Smooth muscle cell (in vitro differentiated cells): ENCODE data around the gene MAFB. TPM values are rescaled to one million over a fixed set of nuclear protein-coding genes. Genes with fewer than 3 reads are reported as not detected.

ENCODE experiments used
- DNase-seq: peaks from one replicate; lab custom pipeline; 2025; ENCODE audit not compliant: unreplicated experiment; lab: John Stamatoyannopoulos, UW
- H2AFZ ChIP-seq: fragments of 200-600 bp; sonication (generic); 2 replicates; pipeline ENCODE4 v1.6.0; 2016; ENCODE audit warnings: antibody characterized with exemption, low read depth, mild to moderate bottlenecking
- H3F3A ChIP-seq: fragments of 200-600 bp; sonication (generic); 2 replicates; pipeline ENCODE4 v1.6.0; 2017; ENCODE audit warnings: antibody characterized with exemption, low read depth
- H3K27ac ChIP-seq: fragments of 200-600 bp; sonication (generic); 2 replicates; pipeline ENCODE4 v1.5.1; 2016; ENCODE audit warnings: low read depth, mild to moderate bottlenecking
- H3K27me3 ChIP-seq: fragments of 200-600 bp; sonication (generic); 2 replicates; pipeline ENCODE4 v1.6.1; 2016; ENCODE audit warnings: low read depth, mild to moderate bottlenecking
- H3K36me3 ChIP-seq: fragments of 200-600 bp; sonication (generic); 2 replicates; pipeline ENCODE4 v1.5.1; 2016; ENCODE audit warnings: low read depth
- H3K4me1 ChIP-seq: fragments of 200-600 bp; sonication (generic); 2 replicates; pipeline ENCODE4 v1.5.1; 2016; ENCODE audit warnings: low read depth
- H3K4me2 ChIP-seq: fragments of 200-600 bp; sonication (generic); 2 replicates; pipeline ENCODE4 v1.6.0; 2016; ENCODE audit warnings: mild to moderate bottlenecking
- H3K4me3 ChIP-seq: fragments of 200-600 bp; sonication (generic); 2 replicates; pipeline ENCODE4 v1.5.1; 2016; ENCODE audit warnings: mild to moderate bottlenecking
- H3K79me2 ChIP-seq: fragments of 200-600 bp; sonication (generic); 2 replicates; pipeline ENCODE4 v1.6.0; 2016; ENCODE audit warnings: low read depth, mild to moderate bottlenecking
- H3K9ac ChIP-seq: fragments of 200-600 bp; sonication (generic); 2 replicates; pipeline ENCODE4 v1.6.0; 2016; ENCODE audit warnings: low read depth
- H3K9me3 ChIP-seq: fragments of 200-600 bp; sonication (generic); replicated peaks from 2 replicates; pipeline ENCODE4 v1.5.1; 2016; ENCODE audit warnings: low read depth
- H4K20me1 ChIP-seq: fragments of 200-600 bp; sonication (generic); 2 replicates; pipeline ENCODE4 v1.6.0; 2016; ENCODE audit warnings: low read depth
- CTCF ChIP-seq: fragments of 200-600 bp; sonication (generic); IDR thresholded peaks from 2 replicates; pipeline ENCODE4 v1.5.1; 2017; ENCODE audit warnings: borderline replicate concordance, mild to moderate bottlenecking, antibody characterized with exemption; ENCODE audit not compliant: insufficient read depth, poor library complexity, severe bottlenecking
- WGBS: methylation state at CpG from one replicate; pipeline ENCODE4 v1.1.7; 2016; ENCODE audit warnings: low lambda C conversion rate; 5-methylcytosine and 5-hydroxymethylcytosine counted together
- polyA plus RNA-seq: library from polyadenylated mRNA; unstranded; fragments of >200 nt; fragmentation: Nextera tagmentation; extraction: Ambion mirVana; gene quantifications from 2 replicates; pipeline ENCODE4 v1.2.1, GENCODE V29; 2016
- total RNA-seq: library from RNA; depleted of rRNA; stranded (reverse); fragments of >200 nt; gene quantifications from 2 replicates; pipeline ENCODE4 v1.2.3, GENCODE V29; 2014

Gene MAFB
- total and polyA plus RNA-seq, 2 experiments from 2014 or later, result 14.4 to 15.7 TPM

- Histone ChIP-seq H3K36me3 (no peaks in the 10 kb centered on the region), H3F3A (no peaks in the 10 kb centered on the region), H3K4me2 (no peak overlapping the region), H3K9ac (no peak overlapping the region), H3K79me2 (no peaks in the 10 kb centered on the region), H2AFZ (no peak overlapping the region), H3K27me3 (peaks cover 11% of the 10 kb centered on the region), H3K4me3 (no peak overlapping the region), H3K4me1 (peaks cover 12% of the 10 kb centered on the region), H3K9me3 (no peaks in the 10 kb centered on the region), H3K27ac (no peak overlapping the region), H4K20me1 (no peaks in the 10 kb centered on the region)
- WGBS, result 90% methylated on average over 3 of the region's 3 CpGs
- no peak for DNase-seq
- TF ChIP-seq CTCF, result no peak
These were observed 16.4 kb upstream of the MAFB start for GRCh38 chr20:40705413-40705812.

DNA sequence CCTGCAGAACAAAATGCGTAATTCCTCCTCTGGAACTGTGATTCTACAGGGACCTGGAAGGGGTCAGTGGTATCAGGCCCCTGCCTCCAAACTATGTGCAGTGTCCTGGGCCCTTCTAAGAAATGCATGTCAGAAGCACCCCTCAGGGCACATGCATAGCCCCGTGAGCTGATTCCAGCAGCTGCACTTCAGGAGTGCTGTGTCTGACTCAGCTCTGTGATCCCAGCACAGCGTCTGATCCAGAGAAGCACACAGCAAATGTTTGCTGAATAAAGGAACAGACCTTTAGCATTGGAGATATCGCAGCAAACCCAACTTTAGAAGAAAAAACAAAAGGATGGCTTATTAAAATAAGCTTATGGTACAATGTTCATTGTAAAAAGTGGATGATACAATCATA, 15.8 kb upstream of the MAFB start:
- WGBS, result 48% methylated on average over 4 of the region's 4 CpGs
- TF ChIP-seq CTCF, result no peak
- Histone ChIP-seq H3F3A (no peaks in the 10 kb centered on the region), H3K4me3 (no peak overlapping the region), H3K4me1 (peaks cover 12% of the 10 kb centered on the region), H3K27ac (no peak overlapping the region), H3K9me3 (no peaks in the 10 kb centered on the region), H4K20me1 (no peaks in the 10 kb centered on the region), H3K9ac (no peak overlapping the region), H3K79me2 (no peaks in the 10 kb centered on the region), H3K36me3 (no peaks in the 10 kb centered on the region), H2AFZ (no peak overlapping the region), H3K4me2 (no peak overlapping the region), H3K27me3 (peaks cover 11% of the 10 kb centered on the region)
- DNase-seq, result no peak

DNA sequence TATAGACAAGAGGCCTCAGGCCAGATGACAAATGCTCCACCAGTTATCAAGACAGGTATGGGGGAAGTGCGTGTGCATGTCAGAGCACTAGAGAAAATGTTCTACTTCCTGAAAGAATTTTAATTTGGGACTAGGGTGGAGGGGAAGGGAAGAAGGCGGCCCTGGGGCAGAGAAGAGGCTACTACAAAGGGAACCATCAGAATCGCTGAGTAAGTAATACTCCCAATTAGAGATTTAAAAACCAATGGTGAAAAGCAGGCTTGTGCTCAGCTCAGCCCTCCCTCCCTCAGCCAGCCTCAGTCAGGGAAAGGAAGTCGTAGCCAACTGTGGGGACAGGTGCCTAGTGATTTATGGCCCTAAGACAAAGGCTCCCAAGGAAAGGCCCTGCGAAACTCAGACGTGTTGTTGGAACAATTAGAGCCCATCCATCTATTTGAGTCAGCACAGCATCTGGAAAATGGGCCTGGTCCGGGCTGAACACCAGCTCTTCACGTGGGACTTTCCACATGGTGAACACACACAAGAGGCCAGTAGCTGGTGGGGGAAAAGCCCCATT, 15.0 kb upstream of the MAFB start:
- 55% methylated on average over 8 of the region's 8 CpGs for WGBS
- no peak for TF ChIP-seq CTCF

GRCh38 chr20:40702504-40702903, 13.5 kb upstream of the MAFB start:
- H3K9me3 ChIP-seq, result no peaks in the 10 kb centered on the region
- WGBS, result 75% methylated on average over 4 of the region's 4 CpGs
- no peaks in the 10 kb centered on the region for H3K79me2 ChIP-seq
- DNase-seq, result no peak
- no peak overlapping the region for H3K27ac ChIP-seq
- H2AFZ ChIP-seq, result no peak overlapping the region
- no peaks in the 10 kb centered on the region for H3F3A ChIP-seq
- peaks cover 35% of the 10 kb centered on the region for H3K27me3 ChIP-seq
- TF ChIP-seq CTCF, result peak; percentile 11
- H3K4me1 ChIP-seq, result peaks cover 9% of the 10 kb centered on the region
- H3K9ac ChIP-seq, result no peak overlapping the region
- no peak overlapping the region for H3K4me2 ChIP-seq
- no peaks in the 10 kb centered on the region for H3K36me3 ChIP-seq
- H4K20me1 ChIP-seq, result no peaks in the 10 kb centered on the region
- no peak overlapping the region for H3K4me3 ChIP-seq

More for the DNA sequence above, 15.0 kb upstream of the MAFB start:
- Histone ChIP-seq H3K4me1 (peaks cover 12% of the 10 kb centered on the region), H3K79me2 (no peaks in the 10 kb centered on the region), H3K9ac (no peak overlapping the region), H3K4me2 (no peak overlapping the region), H3K9me3 (no peaks in the 10 kb centered on the region), H3K36me3 (no peaks in the 10 kb centered on the region), H3K27me3 (peaks cover 19% of the 10 kb centered on the region), H3K4me3 (no peak overlapping the region), H3F3A (no peaks in the 10 kb centered on the region), H4K20me1 (no peaks in the 10 kb centered on the region), H2AFZ (no peak overlapping the region), H3K27ac (no peak overlapping the region)
- DNase-seq, result no peak
